ENCODE results near the gene SFTPD.

DNA sequence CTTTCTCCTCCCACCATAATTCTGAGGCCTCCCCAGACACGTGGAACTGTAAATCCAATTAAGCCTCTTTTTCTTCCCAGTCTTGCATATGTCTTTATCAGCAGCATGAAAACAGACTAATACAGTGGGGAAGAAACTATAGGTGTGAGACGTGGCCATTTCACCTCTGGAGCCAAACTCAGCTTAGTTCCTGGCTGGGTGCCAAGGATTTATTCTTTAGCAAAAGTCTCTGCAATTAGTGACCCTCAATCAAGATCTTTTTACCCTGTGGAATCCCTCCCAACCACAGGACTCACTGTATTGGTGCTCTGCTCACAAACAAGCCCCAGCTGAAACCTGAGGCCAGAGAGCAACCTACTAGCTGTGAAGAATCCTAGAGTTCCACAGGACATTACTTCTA lies 28.1 kb upstream of the SFTPD start:
- TF ChIP-seq, protein P1, sequence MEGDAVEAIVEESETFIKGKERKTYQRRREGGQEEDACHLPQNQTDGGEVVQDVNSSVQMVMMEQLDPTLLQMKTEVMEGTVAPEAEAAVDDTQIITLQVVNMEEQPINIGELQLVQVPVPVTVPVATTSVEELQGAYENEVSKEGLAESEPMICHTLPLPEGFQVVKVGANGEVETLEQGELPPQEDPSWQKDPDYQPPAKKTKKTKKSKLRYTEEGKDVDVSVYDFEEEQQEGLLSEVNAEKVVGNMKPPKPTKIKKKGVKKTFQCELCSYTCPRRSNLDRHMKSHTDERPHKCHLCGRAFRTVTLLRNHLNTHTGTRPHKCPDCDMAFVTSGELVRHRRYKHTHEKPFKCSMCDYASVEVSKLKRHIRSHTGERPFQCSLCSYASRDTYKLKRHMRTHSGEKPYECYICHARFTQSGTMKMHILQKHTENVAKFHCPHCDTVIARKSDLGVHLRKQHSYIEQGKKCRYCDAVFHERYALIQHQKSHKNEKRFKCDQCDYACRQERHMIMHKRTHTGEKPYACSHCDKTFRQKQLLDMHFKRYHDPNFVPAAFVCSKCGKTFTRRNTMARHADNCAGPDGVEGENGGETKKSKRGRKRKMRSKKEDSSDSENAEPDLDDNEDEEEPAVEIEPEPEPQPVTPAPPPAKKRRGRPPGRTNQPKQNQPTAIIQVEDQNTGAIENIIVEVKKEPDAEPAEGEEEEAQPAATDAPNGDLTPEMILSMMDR (conservative IDR thresholded peaks at IDR 0.05; ENCODE audit: low read length), result no peak
- no peak for TF ChIP-seq EZH2phosphoT487 (IDR thresholded peaks at IDR 0.05; ENCODE audit: borderline replicate concordance)
